Measurements from ENCODE around the gene VHLL.

GRCh38 chr1:156257711-156258110 is 41.4 kb downstream of the VHLL start:
- TF ChIP-seq, protein P1, sequence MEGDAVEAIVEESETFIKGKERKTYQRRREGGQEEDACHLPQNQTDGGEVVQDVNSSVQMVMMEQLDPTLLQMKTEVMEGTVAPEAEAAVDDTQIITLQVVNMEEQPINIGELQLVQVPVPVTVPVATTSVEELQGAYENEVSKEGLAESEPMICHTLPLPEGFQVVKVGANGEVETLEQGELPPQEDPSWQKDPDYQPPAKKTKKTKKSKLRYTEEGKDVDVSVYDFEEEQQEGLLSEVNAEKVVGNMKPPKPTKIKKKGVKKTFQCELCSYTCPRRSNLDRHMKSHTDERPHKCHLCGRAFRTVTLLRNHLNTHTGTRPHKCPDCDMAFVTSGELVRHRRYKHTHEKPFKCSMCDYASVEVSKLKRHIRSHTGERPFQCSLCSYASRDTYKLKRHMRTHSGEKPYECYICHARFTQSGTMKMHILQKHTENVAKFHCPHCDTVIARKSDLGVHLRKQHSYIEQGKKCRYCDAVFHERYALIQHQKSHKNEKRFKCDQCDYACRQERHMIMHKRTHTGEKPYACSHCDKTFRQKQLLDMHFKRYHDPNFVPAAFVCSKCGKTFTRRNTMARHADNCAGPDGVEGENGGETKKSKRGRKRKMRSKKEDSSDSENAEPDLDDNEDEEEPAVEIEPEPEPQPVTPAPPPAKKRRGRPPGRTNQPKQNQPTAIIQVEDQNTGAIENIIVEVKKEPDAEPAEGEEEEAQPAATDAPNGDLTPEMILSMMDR (IDR thresholded peaks at IDR 0.05): no peak
- TF ChIP-seq JUN (CRISPR knock-in tag; IDR thresholded peaks at IDR 0.05) (no peak), MXD4 (CRISPR knock-in tag; IDR thresholded peaks at IDR 0.05; ENCODE audit: borderline replicate concordance) (no peak), ARID4B (CRISPR knock-in tag; IDR thresholded peaks at IDR 0.05; ENCODE audit: borderline replicate concordance) (no peak), CBFB (CRISPR knock-in tag; IDR thresholded peaks at IDR 0.05; ENCODE audit: low read depth) (no peak), RELA (CRISPR knock-in tag; IDR thresholded peaks at IDR 0.05; ENCODE audit: borderline replicate concordance) (no peak), ZNF121 (CRISPR knock-in tag; IDR thresholded peaks at IDR 0.05) (no peak), ZSCAN18 (CRISPR knock-in tag; IDR thresholded peaks at IDR 0.05) (no peak), ATF3 (CRISPR knock-in tag; conservative IDR thresholded peaks at IDR 0.05) (no peak), ESRRA (CRISPR knock-in tag; IDR thresholded peaks at IDR 0.05; ENCODE audit: borderline replicate concordance) (no peak)

Data from WTC11 (cell line).